Loucy (cell line): Measurements from ENCODE around the gene ADM2.

Source experiments
- CTCF ChIP-seq: fragments of 200-600 bp; sonication (generic); conservative IDR thresholded peaks from 2 replicates; pipeline ENCODE4 v1.5.1; 2014; ENCODE audit warnings: mild to moderate bottlenecking, antibody characterized with exemption, low read length
- EZH2phosphoT487 ChIP-seq: fragments of 200-600 bp; IDR thresholded peaks from 2 replicates; pipeline ENCODE4 v1.6.1; 2018; ENCODE audit warnings: antibody characterized with exemption, mild to moderate bottlenecking, moderate library complexity, borderline replicate concordance

GRCh38 chr22:50523458-50523805 is 42.1 kb downstream of the ADM2 start:
- no peak for TF ChIP-seq CTCF
- TF ChIP-seq EZH2phosphoT487: no peak
